PC-3 (cell line): ENCODE results near the gene CCDC34. TPM values are rescaled to one million over a fixed set of nuclear protein-coding genes. Genes with fewer than 3 reads are reported as not detected.

Source experiments
- ATAC-seq: fragments of 200-7000 bp; cut with Tn5 transposase; 2 replicates; pipeline ENCODE4 v1.9.1; 2020; ENCODE audit warnings: mild to moderate bottlenecking, moderate library complexity
- BruUV-seq: library from RNA; stranded (reverse); fragments of 400-500 nt; replicated peaks from 2 replicates; lab custom pipeline; 2021; lab: Mats Ljungman, UMichigan
- CTCF ChIA-PET: fragments of 300-600 bp; sonication (Branson Sonifier 250); formaldehyde crosslinking; loops from one replicate; lab custom pipeline; 2022; ENCODE audit warnings: antibody characterized with exemption; lab: Charles Lee
- POLR2A ChIA-PET: fragments of 300-600 bp; sonication (Branson Sonifier 250); formaldehyde crosslinking; loops from one replicate; lab custom pipeline; 2022; ENCODE audit warnings: antibody characterized with exemption; ENCODE audit not compliant: unreplicated experiment; lab: Charles Lee
- DNase-seq: peaks from one replicate; pipeline ENCODE4 v3.0.0-alpha.2; 2015
- H2AFZ ChIP-seq: fragments of 300-600 bp; sonication (generic); 2 replicates; pipeline ENCODE4 v1.6.0; 2016; ENCODE audit warnings: antibody characterized with exemption, low read length
- H3F3A ChIP-seq: fragments of 300-600 bp; sonication (generic); one replicate; pipeline ENCODE4 v1.6.0; 2017; ENCODE audit warnings: antibody characterized with exemption, low read length, control low read depth, mild to moderate bottlenecking; ENCODE audit not compliant: unreplicated experiment
- H3K27ac ChIP-seq: fragments of 300-600 bp; sonication (generic); 2 replicates; pipeline ENCODE4 v1.5.1; 2016; ENCODE audit warnings: mild to moderate bottlenecking, low read length
- H3K27me3 ChIP-seq: fragments of 300-600 bp; sonication (generic); 2 replicates; pipeline ENCODE4 v1.6.1; 2016; ENCODE audit warnings: low read length, mixed read lengths
- H3K36me3 ChIP-seq: fragments of 300-600 bp; sonication (generic); 2 replicates; pipeline ENCODE4 v1.6.1; 2016; ENCODE audit warnings: low read depth, mixed run types, low read length, mixed read lengths
- H3K4me1 ChIP-seq: fragments of 300-600 bp; sonication (generic); 2 replicates; pipeline ENCODE4 v1.5.1; 2016; ENCODE audit warnings: low read length; ENCODE audit not compliant: insufficient read depth
- H3K4me2 ChIP-seq: fragments of 300-600 bp; sonication (generic); 2 replicates; pipeline ENCODE4 v1.6.0; 2016; ENCODE audit warnings: low read length
- H3K4me3 ChIP-seq: fragments of 300-600 bp; sonication (generic); 2 replicates; pipeline ENCODE4 v1.5.1; 2016; ENCODE audit warnings: mild to moderate bottlenecking, low read length, mixed read lengths
- H3K79me2 ChIP-seq: fragments of 300-600 bp; sonication (generic); 2 replicates; pipeline ENCODE4 v1.6.1; 2017; ENCODE audit warnings: low read length, mixed read lengths
- H3K9ac ChIP-seq: fragments of 300-600 bp; sonication (generic); 2 replicates; pipeline ENCODE4 v1.6.0; 2016; ENCODE audit warnings: mild to moderate bottlenecking, low read length
- H3K9me2 ChIP-seq: fragments of 300-600 bp; sonication (generic); replicated peaks from 2 replicates; pipeline ENCODE4 v1.6.1; 2016; ENCODE audit warnings: mixed run types, low read length, mixed read lengths
- H3K9me3 ChIP-seq: fragments of 300-600 bp; sonication (generic); 2 replicates; pipeline ENCODE4 v1.6.1; 2016; ENCODE audit warnings: low read length, mixed read lengths
- H4K20me1 ChIP-seq: fragments of 300-600 bp; sonication (generic); 2 replicates; pipeline ENCODE4 v1.6.1; 2016; ENCODE audit warnings: low read length, mixed read lengths
- EZH2 ChIP-seq: fragments of 300-600 bp; sonication (generic); IDR thresholded peaks from one replicate; pipeline ENCODE4 v1.6.1; 2017; ENCODE audit warnings: antibody characterized with exemption, mild to moderate bottlenecking, low read length; ENCODE audit not compliant: unreplicated experiment
- EZH2phosphoT487 ChIP-seq: fragments of 300-600 bp; sonication (generic); IDR thresholded peaks from 2 replicates; pipeline ENCODE4 v1.6.1; 2018; ENCODE audit warnings: mild to moderate bottlenecking, antibody characterized with exemption, low read length, borderline replicate concordance
- intact Hi-C: fragments of 100-400 bp; cut with micrococcal nuclease; formaldehyde crosslinking; loops from 2 replicates; pipeline ENCODE4 v1.9.0; 2023
- total RNA-seq: library from RNA; depleted of rRNA; stranded (reverse); fragments of >200 nt; gene quantifications from 2 replicates; pipeline ENCODE4 v1.2.3, GENCODE V29; 2014
- TF ChIP-seq, protein P1 (sequence below): fragments of 300-600 bp; sonication (generic); conservative IDR thresholded peaks from 2 replicates; pipeline ENCODE4 v1.5.1; 2017; ENCODE audit warnings: antibody characterized with exemption, low read depth, mild to moderate bottlenecking, low read length

The CCDC34 gene
- total RNA-seq, 1 experiment from 2014 or later, result 11.0 TPM

DNA sequence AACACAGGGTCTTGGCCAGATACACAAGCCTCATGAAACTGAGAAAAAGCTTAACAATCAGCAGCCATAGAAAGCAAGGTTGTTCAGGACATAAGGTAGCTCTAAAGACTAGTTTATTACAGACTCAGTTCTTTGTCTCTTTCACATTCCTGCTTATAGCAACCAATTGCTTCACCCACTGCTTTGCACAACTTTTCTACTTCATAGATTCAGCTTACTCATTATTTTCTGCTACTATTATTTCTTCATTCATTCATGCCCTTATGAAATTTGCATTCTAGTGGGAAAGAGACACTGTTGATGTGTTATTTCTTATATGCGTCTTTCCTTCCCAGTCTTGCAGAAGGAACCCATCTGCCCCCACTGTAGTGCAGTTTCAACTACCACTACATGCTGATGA lies 4.7 kb downstream of the CCDC34 start:
- ChIA-PET CTCF (no interaction called here), POLR2A (no interaction called here)
- intact Hi-C loops, result no loop called here
- Histone ChIP-seq H3K4me2 (no peak overlapping the region), H3K9ac (no peak overlapping the region), H3K4me1 (peaks cover 16% of the 10 kb centered on the region), H3F3A (no peaks in the 10 kb centered on the region), H3K27ac (no peak overlapping the region), H4K20me1 (no peaks in the 10 kb centered on the region), H2AFZ (no peak overlapping the region), H3K9me3 (no peaks in the 10 kb centered on the region), H3K4me3 (no peak overlapping the region), H3K9me2 (no peaks in the 10 kb centered on the region), H3K36me3 (no peaks in the 10 kb centered on the region), H3K27me3 (no peaks in the 10 kb centered on the region), H3K79me2 (peaks cover 26% of the 10 kb centered on the region)
- TF ChIP-seq, protein P1, sequence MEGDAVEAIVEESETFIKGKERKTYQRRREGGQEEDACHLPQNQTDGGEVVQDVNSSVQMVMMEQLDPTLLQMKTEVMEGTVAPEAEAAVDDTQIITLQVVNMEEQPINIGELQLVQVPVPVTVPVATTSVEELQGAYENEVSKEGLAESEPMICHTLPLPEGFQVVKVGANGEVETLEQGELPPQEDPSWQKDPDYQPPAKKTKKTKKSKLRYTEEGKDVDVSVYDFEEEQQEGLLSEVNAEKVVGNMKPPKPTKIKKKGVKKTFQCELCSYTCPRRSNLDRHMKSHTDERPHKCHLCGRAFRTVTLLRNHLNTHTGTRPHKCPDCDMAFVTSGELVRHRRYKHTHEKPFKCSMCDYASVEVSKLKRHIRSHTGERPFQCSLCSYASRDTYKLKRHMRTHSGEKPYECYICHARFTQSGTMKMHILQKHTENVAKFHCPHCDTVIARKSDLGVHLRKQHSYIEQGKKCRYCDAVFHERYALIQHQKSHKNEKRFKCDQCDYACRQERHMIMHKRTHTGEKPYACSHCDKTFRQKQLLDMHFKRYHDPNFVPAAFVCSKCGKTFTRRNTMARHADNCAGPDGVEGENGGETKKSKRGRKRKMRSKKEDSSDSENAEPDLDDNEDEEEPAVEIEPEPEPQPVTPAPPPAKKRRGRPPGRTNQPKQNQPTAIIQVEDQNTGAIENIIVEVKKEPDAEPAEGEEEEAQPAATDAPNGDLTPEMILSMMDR, result no peak
- TF ChIP-seq EZH2 (no peak), EZH2phosphoT487 (no peak)
- ATAC-seq (no peak), DNase-seq (no peak)
- BruUV-seq, result no TSS peak

DNA sequence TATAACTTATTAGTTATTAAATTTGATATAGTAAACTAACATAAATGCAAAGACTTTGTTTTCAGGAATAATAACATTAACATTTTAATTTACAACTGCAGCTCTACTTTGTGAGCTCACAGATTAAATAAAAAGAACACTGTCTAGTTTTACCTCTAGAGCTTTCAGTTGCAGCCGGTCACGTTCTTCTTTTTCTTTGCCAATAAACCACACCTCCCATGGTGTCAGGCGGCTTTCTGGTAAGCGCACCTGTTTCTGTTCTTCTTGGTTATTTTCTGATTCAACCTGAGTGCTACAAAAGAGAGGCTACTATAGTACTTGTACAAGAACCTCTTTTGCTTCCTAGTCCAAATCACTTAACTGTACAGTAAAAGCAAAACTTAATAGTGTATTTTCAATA lies 5.8 kb downstream of the CCDC34 start:
- H3K9me3 ChIP-seq, result no peaks in the 10 kb centered on the region
- ATAC-seq (no peak), DNase-seq (no peak)
- no TSS peak for BruUV-seq
- no peak overlapping the region for H2AFZ ChIP-seq
- ChIA-PET CTCF (no interaction called here), POLR2A (no interaction called here)
- no peak for TF ChIP-seq EZH2
- TF ChIP-seq, protein P1, result no peak
- no peak for TF ChIP-seq EZH2phosphoT487
- intact Hi-C loops, result no loop called here
- peaks cover 13% of the 10 kb centered on the region for H3K4me1 ChIP-seq
- H3K79me2 ChIP-seq, result peaks cover 19% of the 10 kb centered on the region
- H3K27ac ChIP-seq, result no peak overlapping the region
- no peaks in the 10 kb centered on the region for H3K36me3 ChIP-seq
- no peaks in the 10 kb centered on the region for H3K9me2 ChIP-seq
- no peaks in the 10 kb centered on the region for H3K27me3 ChIP-seq
- no peak overlapping the region for H3K4me3 ChIP-seq
- no peak overlapping the region for H3K9ac ChIP-seq
- no peaks in the 10 kb centered on the region for H3F3A ChIP-seq
- no peak overlapping the region for H3K4me2 ChIP-seq
- H4K20me1 ChIP-seq, result no peaks in the 10 kb centered on the region

DNA sequence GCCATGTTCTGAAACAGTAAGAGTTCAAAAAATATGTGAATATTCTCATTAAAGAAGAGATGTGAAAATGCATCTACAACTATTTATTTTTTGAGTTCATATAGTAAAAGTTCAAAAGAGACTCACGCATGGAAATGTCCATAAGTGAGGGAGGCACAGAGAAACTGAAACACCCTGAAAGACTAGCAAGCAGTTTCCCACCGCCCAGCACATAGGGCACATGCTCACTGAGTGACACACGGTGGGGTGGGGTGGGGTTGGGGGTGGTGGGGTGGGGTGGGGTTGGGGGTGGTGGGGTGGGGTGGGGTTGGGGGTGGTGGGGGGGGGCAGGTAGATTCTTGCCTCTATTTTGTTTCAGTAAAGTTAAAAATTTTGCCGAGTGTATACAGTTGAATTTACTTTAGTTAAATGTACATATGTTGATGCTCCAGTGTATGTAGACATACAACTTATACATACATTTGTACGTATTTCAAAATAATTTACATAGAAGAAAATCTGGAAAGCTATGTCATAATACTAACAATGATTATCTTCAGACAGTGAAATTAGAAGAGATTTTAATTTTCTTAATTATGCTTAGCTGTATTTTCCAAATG lies 6.3 kb downstream of the CCDC34 start:
- ATAC-seq (no peak), DNase-seq (no peak)
- no peaks in the 10 kb centered on the region for H3K27me3 ChIP-seq
- POLR2A ChIA-PET, result no interaction called here
- H3K4me2 ChIP-seq, result no peak overlapping the region
- H3K36me3 ChIP-seq, result no peaks in the 10 kb centered on the region
- TF ChIP-seq, protein P1, result no peak
- TF ChIP-seq EZH2phosphoT487 (no peak), EZH2 (no peak)
- no peak overlapping the region for H3K4me3 ChIP-seq
- no peaks in the 10 kb centered on the region for H3K9me2 ChIP-seq
- no peak overlapping the region for H2AFZ ChIP-seq
- no peak overlapping the region for H3K9ac ChIP-seq
- peaks cover 8% of the 10 kb centered on the region for H3K4me1 ChIP-seq
- intact Hi-C loops, result no loop called here
- H4K20me1 ChIP-seq, result no peaks in the 10 kb centered on the region
- no TSS peak for BruUV-seq
- CTCF ChIA-PET, result no interaction called here
- H3F3A ChIP-seq, result no peaks in the 10 kb centered on the region
- no peaks in the 10 kb centered on the region for H3K9me3 ChIP-seq
- H3K79me2 ChIP-seq, result peaks cover 16% of the 10 kb centered on the region
- no peak overlapping the region for H3K27ac ChIP-seq
